CD14-positive monocyte (primary cell): Measurements from ENCODE around the gene FKBP11. TPM values are rescaled to one million over a fixed set of nuclear protein-coding genes. Genes with fewer than 3 reads are reported as not detected.

Source experiments
- DNase-seq, 3 donors: peaks; one replicate each; pipeline ENCODE4 v3.0.0-alpha.2; 2011 to 2022
- H2AFZ ChIP-seq: 2 replicates; pipeline ENCODE4 v1.6.0; 2012; ENCODE audit warnings: mild to moderate bottlenecking, low read depth, low read length, inconsistent platforms; ENCODE audit not compliant: insufficient read depth, poor library complexity, severe bottlenecking
- H3K27ac ChIP-seq, 2 donors: 1 replicate in 1 of 2; 2 replicates in 1 of 2; pipeline ENCODE4 v1.5.1; 2012 to 2013; ENCODE audit warnings: low read length in 2 of 2, control low read depth in 1 of 2, inconsistent platforms in 1 of 2, low read depth in 1 of 2, mild to moderate bottlenecking in 1 of 2
- H3K27me3 ChIP-seq, 2 donors: one replicate each; pipeline versions ENCODE4 v1.6.0 to v1.6.1; 2011 to 2013; ENCODE audit warnings: low read length in 2 of 2; ENCODE audit not compliant: control insufficient read depth in 2 of 2, insufficient read depth in 2 of 2
- H3K36me3 ChIP-seq, 2 donors: replicated peaks in 1 of 2; 1 replicate in 1 of 2; 2 replicates in 1 of 2; pipeline versions ENCODE4 v1.5.1 to v1.6.1; 2012 to 2013; ENCODE audit warnings: low read length in 2 of 2, control low read depth in 1 of 2, inconsistent platforms in 1 of 2, mild to moderate bottlenecking in 1 of 2; ENCODE audit not compliant: insufficient read depth in 2 of 2, control insufficient read depth in 1 of 2
- H3K4me1 ChIP-seq, 2 donors: 1 replicate in 1 of 2; 2 replicates in 1 of 2; pipeline versions ENCODE4 v1.5.1 to v1.6.1; 2012 to 2013; ENCODE audit warnings: low read length in 2 of 2, control low read depth in 1 of 2, inconsistent platforms in 1 of 2, mild to moderate bottlenecking in 1 of 2, moderate library complexity in 1 of 2; ENCODE audit not compliant: insufficient read depth in 2 of 2, control insufficient read depth in 1 of 2
- H3K4me2 ChIP-seq: replicated peaks from 2 replicates; pipeline ENCODE3; 2012; ENCODE audit warnings: low read length, moderate library complexity, mild to moderate bottlenecking; ENCODE audit not compliant: poor library complexity, severe bottlenecking; ENCODE audit errors: extremely low read depth
- H3K4me3 ChIP-seq, 3 experiments: fragments of 200-600 bp in 1 of 3; sonication (generic) in 1 of 3; replicated peaks in 1 of 3; 1 replicate in 2 of 3; 2 replicates in 1 of 3; pipeline ENCODE4 v1.5.1; 2011 to 2013; ENCODE audit warnings: low read length in 3 of 3, mild to moderate bottlenecking in 3 of 3, control low read depth in 2 of 3, low read depth in 2 of 3, inconsistent platforms in 1 of 3, moderate library complexity in 1 of 3
- H3K79me2 ChIP-seq: 2 replicates; pipeline ENCODE4 v1.6.0; 2012; ENCODE audit warnings: mild to moderate bottlenecking, control low read depth, inconsistent platforms, low read length, moderate library complexity; ENCODE audit not compliant: insufficient read depth
- H3K9ac ChIP-seq: 2 replicates; pipeline ENCODE4 v1.6.0; 2017; ENCODE audit warnings: low read length, mild to moderate bottlenecking; ENCODE audit not compliant: insufficient read depth, poor library complexity, severe bottlenecking
- H3K9me3 ChIP-seq, 2 donors: replicated peaks in 1 of 2; 1 replicate in 1 of 2; 2 replicates in 1 of 2; pipeline versions ENCODE4 v1.5.1 to v1.6.1; 2012 to 2013; ENCODE audit warnings: low read length in 2 of 2, control low read depth in 1 of 2; ENCODE audit not compliant: control insufficient read depth in 1 of 2, insufficient read depth in 1 of 2
- H4K20me1 ChIP-seq: 2 replicates; pipeline ENCODE4 v1.6.0; 2012; ENCODE audit warnings: mild to moderate bottlenecking, low read length, control low read depth, moderate library complexity; ENCODE audit not compliant: insufficient read depth
- H3K27ac Mint-ChIP-seq, 7 donors: one replicate each; pipeline ENCODE4 v1.8.0; 2020; ENCODE audit warnings: mild to moderate bottlenecking in 7 of 7, mixed read lengths in 7 of 7, moderate library complexity in 6 of 7, inconsistent platforms in 2 of 7
- H3K27me3 Mint-ChIP-seq, 3 donors: one replicate each; pipeline ENCODE4 v1.8.0; 2021 to 2022; ENCODE audit warnings: low read depth in 3 of 3, mild to moderate bottlenecking in 3 of 3, mixed read lengths in 3 of 3, moderate library complexity in 3 of 3, inconsistent platforms in 1 of 3
- H3K36me3 Mint-ChIP-seq, 2 donors: one replicate each; pipeline ENCODE4 v1.8.0; 2020; ENCODE audit warnings: mixed read lengths in 2 of 2, inconsistent platforms in 1 of 2, mild to moderate bottlenecking in 1 of 2
- H3K4me1 Mint-ChIP-seq: one replicate; pipeline ENCODE4 v1.8.0; 2020; ENCODE audit warnings: mild to moderate bottlenecking, mixed read lengths
- H3K4me3 Mint-ChIP-seq, 2 donors: one replicate each; pipeline ENCODE4 v1.8.0; 2020; ENCODE audit warnings: mild to moderate bottlenecking in 2 of 2, mixed read lengths in 2 of 2, moderate library complexity in 1 of 2
- H3K9me3 Mint-ChIP-seq, 7 donors: one replicate each; pipeline ENCODE4 v1.8.0; 2020 to 2022; ENCODE audit warnings: mixed read lengths in 7 of 7, mild to moderate bottlenecking in 6 of 7, moderate library complexity in 6 of 7, inconsistent platforms in 2 of 7
- WGBS: methylation state at CpG from one replicate; pipeline ENCODE4 v1.1.5; 2013; ENCODE audit warnings: missing lambda C conversion rate; ENCODE audit not compliant: insufficient coverage; 5-methylcytosine and 5-hydroxymethylcytosine counted together
- intact Hi-C, 2 donors: fragments of 100-400 bp; cut with micrococcal nuclease; formaldehyde crosslinking; loops; one replicate each; pipeline versions ENCODE4 v1.15.0 to v1.15.1; 2023
- polyA plus RNA-seq, 3 donors: library from polyadenylated mRNA; depleted of rRNA in 1 of 3; unstranded in 2 of 3; stranded (reverse) in 1 of 3; fragments of 300-500 nt in 2 of 3; fragments of >200 nt in 1 of 3; fragmentation: Illumina TruSeq in 2 of 3; gene quantifications; 1 replicate in 2 of 3; 2 replicates in 1 of 3; pipeline ENCODE4 v1.2.3, GENCODE V29; 2012 to 2021
- TF ChIP-seq, protein P1 (sequence below): fragments of 200-600 bp; IDR thresholded peaks from one replicate; pipeline ENCODE4 v1.8.0; 2022; ENCODE audit warnings: antibody characterized with exemption, mild to moderate bottlenecking

FKBP11 gene
- polyA plus RNA-seq, 3 donors, result 1.5 to 15.2 (median 2.2) TPM

DNA sequence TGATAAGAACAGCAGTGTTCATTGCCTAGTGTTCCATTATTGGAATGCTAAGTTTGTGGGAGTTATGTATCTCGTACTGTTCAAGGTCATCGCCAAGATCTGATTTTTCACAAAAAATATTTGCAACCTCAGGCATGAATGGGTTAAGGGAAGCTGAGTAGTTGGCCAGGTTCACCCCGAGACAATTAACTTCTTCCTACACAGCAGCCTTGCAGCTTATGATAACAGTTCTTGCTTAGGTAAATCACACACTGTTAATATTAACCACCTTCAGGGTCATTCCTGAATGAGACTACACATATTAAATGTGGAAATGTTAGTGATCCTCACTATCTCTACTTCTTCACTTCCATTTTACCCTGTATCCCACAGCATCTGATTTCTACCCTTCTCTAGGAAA lies 18.0 kb downstream of the FKBP11 start:
- Mint-ChIP-seq H3K27ac (no peak overlapping the region), H3K27me3 (peaks cover 4 to 27% (median 10%) of the 10 kb centered on the region in 3 donors)
- TF ChIP-seq, protein P1, sequence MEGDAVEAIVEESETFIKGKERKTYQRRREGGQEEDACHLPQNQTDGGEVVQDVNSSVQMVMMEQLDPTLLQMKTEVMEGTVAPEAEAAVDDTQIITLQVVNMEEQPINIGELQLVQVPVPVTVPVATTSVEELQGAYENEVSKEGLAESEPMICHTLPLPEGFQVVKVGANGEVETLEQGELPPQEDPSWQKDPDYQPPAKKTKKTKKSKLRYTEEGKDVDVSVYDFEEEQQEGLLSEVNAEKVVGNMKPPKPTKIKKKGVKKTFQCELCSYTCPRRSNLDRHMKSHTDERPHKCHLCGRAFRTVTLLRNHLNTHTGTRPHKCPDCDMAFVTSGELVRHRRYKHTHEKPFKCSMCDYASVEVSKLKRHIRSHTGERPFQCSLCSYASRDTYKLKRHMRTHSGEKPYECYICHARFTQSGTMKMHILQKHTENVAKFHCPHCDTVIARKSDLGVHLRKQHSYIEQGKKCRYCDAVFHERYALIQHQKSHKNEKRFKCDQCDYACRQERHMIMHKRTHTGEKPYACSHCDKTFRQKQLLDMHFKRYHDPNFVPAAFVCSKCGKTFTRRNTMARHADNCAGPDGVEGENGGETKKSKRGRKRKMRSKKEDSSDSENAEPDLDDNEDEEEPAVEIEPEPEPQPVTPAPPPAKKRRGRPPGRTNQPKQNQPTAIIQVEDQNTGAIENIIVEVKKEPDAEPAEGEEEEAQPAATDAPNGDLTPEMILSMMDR, result no peak

DNA sequence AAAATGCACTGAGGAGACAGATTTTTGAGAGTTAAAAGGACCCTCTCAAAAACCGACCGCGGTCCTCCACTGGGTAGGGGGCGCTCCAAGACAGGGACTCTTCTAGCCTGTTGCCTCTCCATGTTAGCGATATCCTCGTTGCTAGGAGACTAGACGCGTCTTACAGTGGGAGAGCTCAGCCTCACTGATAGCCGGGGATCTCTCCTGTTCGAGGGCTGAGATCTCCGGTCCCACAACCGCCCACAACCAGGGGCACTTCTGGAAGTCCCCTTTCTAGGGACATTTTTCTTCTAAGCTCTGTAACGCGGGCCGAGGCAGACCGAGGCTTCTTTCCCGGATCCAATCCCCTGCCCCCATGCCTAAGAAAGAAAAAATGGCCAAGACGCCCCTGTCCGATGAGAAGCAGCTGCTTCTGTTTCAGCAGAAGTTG lies 21.3 kb downstream of the FKBP11 start:
- 1% methylated on average over 14 of the region's 19 CpGs for WGBS
- Histone ChIP-seq H2AFZ (peak overlapping the region; percentile 81), H3K9me3 (no peaks in the 10 kb centered on the region), H3K27me3 (peaks cover 3% of the 10 kb centered on the region in 2 donors), H3K9ac (peak overlapping the region; percentile 15), H4K20me1 (no peaks in the 10 kb centered on the region), H3K36me3 (no peaks in the 10 kb centered on the region), H3K79me2 (no peaks in the 10 kb centered on the region), H3K27ac (no peak overlapping the region), H3K4me1 (peaks cover 11 to 13% of the 10 kb centered on the region in 2 donors), H3K4me2 (peak overlapping the region; percentile 67), H3K4me3 (peak overlapping the region in 2 of 3 experiments; percentile 22 to 70)
- TF ChIP-seq, protein P1, result peak; percentile 70
- intact Hi-C loops, result no loop called here
- H3K27ac Mint-ChIP-seq, result peak overlapping the region in 1 of 7 donors; percentile 41
- DNase-seq, result peak; percentile 44 to 70 (median 55)
- H3K27me3 Mint-ChIP-seq, result peaks cover 5 to 28% (median 9%) of the 10 kb centered on the region in 3 donors
- H3K9me3 Mint-ChIP-seq, result no peaks in the 10 kb centered on the region
- H3K4me1 Mint-ChIP-seq, result peaks cover 15% of the 10 kb centered on the region
- H3K4me3 Mint-ChIP-seq, result peak overlapping the region; percentile 76 to 93
- no peaks in the 10 kb centered on the region for H3K36me3 Mint-ChIP-seq

More for the DNA sequence above, 18.0 kb downstream of the FKBP11 start:
- no peaks in the 10 kb centered on the region for H4K20me1 ChIP-seq
- no peaks in the 10 kb centered on the region for H3K36me3 ChIP-seq
- Mint-ChIP-seq H3K4me1 (peaks cover 15% of the 10 kb centered on the region), H3K4me3 (no peak overlapping the region), H3K36me3 (no peaks in the 10 kb centered on the region), H3K9me3 (no peaks in the 10 kb centered on the region)
- intact Hi-C loops, result no loop called here
- DNase-seq, result no peak
- H3K4me3 ChIP-seq, result no peak overlapping the region
- no peak overlapping the region for H3K9ac ChIP-seq
- no peak overlapping the region for H3K4me2 ChIP-seq
- peaks cover 3% of the 10 kb centered on the region in 2 donors for H3K27me3 ChIP-seq
- H3K27ac ChIP-seq, result no peak overlapping the region
- no peaks in the 10 kb centered on the region for H3K79me2 ChIP-seq
- peaks cover 11 to 13% of the 10 kb centered on the region in 2 donors for H3K4me1 ChIP-seq
- no peaks in the 10 kb centered on the region for H3K9me3 ChIP-seq
- H2AFZ ChIP-seq, result no peak overlapping the region
- WGBS, result no CpG with 5 or more reads among the region's 3 CpGs
